HG03442 (cell line): ENCODE results near the gene KLK1.
"Not testable (repeated sequence)": the region's sequence is repeated elsewhere in the genome, so short reads cannot be mapped to it uniquely, and the experiment has no call there.

Experiments
- ATAC-seq: cut with Tn5 transposase; IDR thresholded peaks from one replicate; pipeline ENCODE4 v1.9.1; 2021; ENCODE audit warnings: mild to moderate bottlenecking, moderate library complexity; ENCODE audit not compliant: unreplicated experiment

The KLK1 gene

DNA sequence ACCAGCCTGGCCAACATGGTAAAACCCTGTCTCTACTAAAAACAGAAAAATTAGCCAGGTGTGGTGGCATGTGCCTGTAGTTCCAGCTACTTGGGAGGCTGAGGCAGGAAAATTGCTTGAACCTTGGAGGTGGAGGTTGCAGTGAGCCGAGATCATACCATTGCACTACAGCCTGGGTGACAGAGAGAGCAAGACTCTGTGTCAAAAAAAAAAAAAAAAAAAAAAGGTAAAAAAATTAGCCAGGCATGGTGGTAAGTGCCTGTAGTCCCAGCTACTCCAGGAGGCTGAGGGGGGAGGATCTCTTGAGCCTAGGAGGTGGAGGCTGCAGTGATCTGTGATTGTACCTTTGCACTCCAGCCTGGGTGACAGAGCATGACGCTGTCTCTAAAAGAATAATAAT lies 53.4 kb downstream of the KLK1 start, which contains the start of gene GPR32:
Gene GPR32 (plus strand): TSS at position 301 of the 400 bp plus-strand sequence. CDS start 137 bp downstream, outside the sequence.
- not testable (repeated sequence) for ATAC-seq
